WTC11 (cell line): ENCODE results near the gene EVC. TPM values are rescaled to one million over a fixed set of nuclear protein-coding genes. Genes with fewer than 3 reads are reported as not detected.

Source experiments
- ATAC-seq: fragments of 200-7000 bp; cut with Tn5 transposase; 2 replicates; pipeline ENCODE4 v1.10.0; 2021; ENCODE audit warnings: mild to moderate bottlenecking, moderate library complexity
- CTCF ChIA-PET: fragments of 300-600 bp; sonication (Branson Sonifier 250); formaldehyde crosslinking; loops from one replicate; lab custom pipeline; 2021; ENCODE audit warnings: antibody characterized with exemption; lab: Charles Lee
- POLR2A ChIA-PET: fragments of 350-600 bp; sonication (Branson Sonifier 250); formaldehyde crosslinking; loops from one replicate; lab custom pipeline; 2021; ENCODE audit warnings: antibody characterized with exemption; lab: Charles Lee
- DNase-seq: peaks from one replicate; pipeline ENCODE4 v3.0.0; 2021; ENCODE audit warnings: low spot score
- H3K27ac Mint-ChIP-seq: 2 replicates; pipeline ENCODE4 v1.8.0; 2021; ENCODE audit warnings: mixed read lengths
- H3K27me3 Mint-ChIP-seq: 2 replicates; pipeline ENCODE4 v1.8.0; 2021; ENCODE audit warnings: low read depth, mild to moderate bottlenecking, moderate library complexity, mixed read lengths
- H3K36me3 Mint-ChIP-seq: 2 replicates; pipeline ENCODE4 v1.8.0; 2021; ENCODE audit warnings: mixed read lengths
- H3K4me1 Mint-ChIP-seq: 2 replicates; pipeline ENCODE4 v1.8.0; 2022; ENCODE audit warnings: mixed read lengths
- H3K4me3 Mint-ChIP-seq: 2 replicates; pipeline ENCODE4 v1.8.0; 2021; ENCODE audit warnings: mild to moderate bottlenecking, moderate library complexity, mixed read lengths
- H3K9me3 Mint-ChIP-seq: 2 replicates; pipeline ENCODE4 v1.8.0; 2021; ENCODE audit warnings: mixed read lengths
- AR ChIP-seq: fragments of 250-450 bp; sonication (Bioruptor Pico); IDR thresholded peaks from 2 replicates; pipeline ENCODE4 v1.9.0; 2021; ENCODE audit warnings: mild to moderate bottlenecking
- ARID4B ChIP-seq: sonication (generic); formaldehyde crosslinking; IDR thresholded peaks from 2 replicates; pipeline ENCODE4 v1.8.0; 2023; ENCODE audit warnings: missing genetic modification reagents, mild to moderate bottlenecking, borderline replicate concordance
- E2F1 ChIP-seq: sonication (generic); formaldehyde crosslinking; IDR thresholded peaks from 2 replicates; pipeline ENCODE4 v1.8.0; 2022; ENCODE audit warnings: mild to moderate bottlenecking, missing genetic modification reagents
- E2F4 ChIP-seq: sonication (generic); formaldehyde crosslinking; IDR thresholded peaks from 2 replicates; pipeline ENCODE4 v1.8.1; 2022; ENCODE audit warnings: low read depth, mild to moderate bottlenecking, moderate library complexity, missing genetic modification reagents, borderline replicate concordance
- E2F5 ChIP-seq: sonication (generic); formaldehyde crosslinking; IDR thresholded peaks from 2 replicates; pipeline ENCODE4 v1.8.1; 2022; ENCODE audit warnings: mild to moderate bottlenecking, moderate library complexity, missing genetic modification reagents
- HMGA2 ChIP-seq: fragments of 250-450 bp; sonication (Bioruptor Pico); IDR thresholded peaks from 2 replicates; pipeline ENCODE4 v1.4.0; 2021; ENCODE audit warnings: mild to moderate bottlenecking, moderate library complexity
- IRF1 ChIP-seq: sonication (generic); formaldehyde crosslinking; IDR thresholded peaks from 2 replicates; pipeline ENCODE4 v1.8.0; 2023; ENCODE audit warnings: missing genetic modification reagents
- MLX ChIP-seq: sonication (generic); formaldehyde crosslinking; IDR thresholded peaks from 2 replicates; pipeline ENCODE4 v1.8.1; 2023; ENCODE audit warnings: mild to moderate bottlenecking, missing genetic modification reagents, moderate library complexity
- PRDM15 ChIP-seq: sonication (generic); formaldehyde crosslinking; IDR thresholded peaks from 2 replicates; pipeline ENCODE4 v1.8.0; 2022; ENCODE audit warnings: missing genetic modification reagents
- SMAD3 ChIP-seq: sonication (generic); formaldehyde crosslinking; IDR thresholded peaks from 2 replicates; pipeline ENCODE4 v1.8.0; 2022; ENCODE audit warnings: missing genetic modification reagents, mild to moderate bottlenecking, borderline replicate concordance
- SOX15 ChIP-seq: fragments of 250-450 bp; sonication (Bioruptor Pico); IDR thresholded peaks from 2 replicates; pipeline ENCODE4 v1.9.0; 2021; ENCODE audit warnings: mild to moderate bottlenecking
- ZNF232 ChIP-seq: sonication (generic); formaldehyde crosslinking; IDR thresholded peaks from 2 replicates; pipeline ENCODE4 v1.8.0; 2022; ENCODE audit warnings: mild to moderate bottlenecking, missing genetic modification reagents
- ZNF416 ChIP-seq: fragments of 250-450 bp; sonication (Bioruptor Pico); IDR thresholded peaks from 2 replicates; pipeline ENCODE4 v1.9.0; 2021; ENCODE audit warnings: mild to moderate bottlenecking, inconsistent platforms
- ZNF512 ChIP-seq: sonication (generic); formaldehyde crosslinking; IDR thresholded peaks from 2 replicates; pipeline ENCODE4 v1.8.1; 2022; ENCODE audit warnings: missing genetic modification reagents, borderline replicate concordance
- total RNA-seq: library from RNA; stranded (reverse); gene quantifications from 3 replicates; pipeline ENCODE4 v1.2.3, GENCODE V29; 2021

Gene EVC
- total RNA-seq, 1 experiment from 2014 or later = 12.5 TPM

- TF ChIP-seq ZNF416 (no peak), E2F5 (CRISPR knock-in tag) (no peak), E2F1 (CRISPR knock-in tag) (no peak), HMGA2 (CRISPR knock-in tag) (no peak), AR (no peak), ARID4B (no peak), IRF1 (no peak), PRDM15 (no peak), SOX15 (CRISPR knock-in tag) (no peak), SMAD3 (CRISPR knock-in tag) (no peak)
- H3K27ac Mint-ChIP-seq = no peak overlapping the region
- H3K27me3 Mint-ChIP-seq = peaks cover 24% of the 10 kb centered on the region
- H3K9me3 Mint-ChIP-seq = peaks cover 19% of the 10 kb centered on the region
- ATAC-seq = no peak
- ChIA-PET CTCF (no interaction called here), POLR2A (no interaction called here)
- no peak for DNase-seq
- H3K4me3 Mint-ChIP-seq = no peak overlapping the region
- peaks cover 26% of the 10 kb centered on the region for H3K36me3 Mint-ChIP-seq
- H3K4me1 Mint-ChIP-seq = peaks cover 10% of the 10 kb centered on the region
Observed at GRCh38 chr4:5704276-5704675, 6.7 kb upstream of the EVC start.

- DNase-seq (no peak), ATAC-seq (no peak)
- Mint-ChIP-seq H3K36me3 (peaks cover 26% of the 10 kb centered on the region), H3K4me1 (peaks cover 14% of the 10 kb centered on the region), H3K27me3 (peaks cover 39% of the 10 kb centered on the region), H3K4me3 (no peak overlapping the region), H3K27ac (no peak overlapping the region), H3K9me3 (peaks cover 19% of the 10 kb centered on the region)
- CTCF ChIA-PET = no interaction called here
- POLR2A ChIA-PET = no interaction called here
- TF ChIP-seq E2F4 (CRISPR knock-in tag) (no peak), ZNF512 (CRISPR knock-in tag) (no peak), ZNF232 (CRISPR knock-in tag) (no peak), MLX (no peak)
Observed at GRCh38 chr4:5705647-5706320, 5.2 kb upstream of the EVC start.
